Skeletal muscle tissue (tissue), 4 donors: ENCODE measurements around the gene GUCY2D. TPM values are rescaled to one million over a fixed set of nuclear protein-coding genes. Genes with fewer than 3 reads are reported as not detected.

ENCODE experiments used
- H3K27ac ChIP-seq: one replicate; pipeline ENCODE4 v1.7.0; 2013; ENCODE audit warnings: mild to moderate bottlenecking, low read depth, low read length, inconsistent platforms
- H3K27me3 ChIP-seq, 3 donors: one replicate each; pipeline ENCODE4 v1.7.0; 2013; ENCODE audit warnings: low read length in 3 of 3; ENCODE audit not compliant: control insufficient read depth in 3 of 3, insufficient read depth in 3 of 3
- H3K36me3 ChIP-seq, 3 donors: one replicate each; pipeline ENCODE4 v1.7.0; 2013; ENCODE audit warnings: low read length in 3 of 3; ENCODE audit not compliant: control insufficient read depth in 3 of 3, insufficient read depth in 3 of 3
- H3K4me1 ChIP-seq, 3 donors: one replicate each; pipeline ENCODE4 v1.7.0; 2013; ENCODE audit warnings: low read length in 3 of 3, mild to moderate bottlenecking in 3 of 3; ENCODE audit not compliant: control insufficient read depth in 3 of 3, insufficient read depth in 3 of 3
- H3K4me3 ChIP-seq, 3 donors: one replicate each; pipeline ENCODE4 v1.7.0; 2013; ENCODE audit warnings: low read length in 3 of 3
- H3K9ac ChIP-seq, 3 donors: one replicate each; pipeline ENCODE4 v1.7.0; 2013; ENCODE audit warnings: low read length in 3 of 3, mild to moderate bottlenecking in 3 of 3, moderate library complexity in 2 of 3, low read depth in 1 of 3
- H3K9me3 ChIP-seq, 3 donors: one replicate each; pipeline ENCODE4 v1.7.0; 2013; ENCODE audit warnings: low read length in 3 of 3; ENCODE audit not compliant: control insufficient read depth in 3 of 3
- total RNA-seq: library from RNA; depleted of rRNA; stranded (reverse); fragments of >200 nt; gene quantifications from one replicate; pipeline ENCODE4 v1.2.3, GENCODE V29; 2014
- donor health status: Osteomylitis.

The GUCY2D gene
- total RNA-seq, 1 donor from 2014 or later, result not detected

DNA sequence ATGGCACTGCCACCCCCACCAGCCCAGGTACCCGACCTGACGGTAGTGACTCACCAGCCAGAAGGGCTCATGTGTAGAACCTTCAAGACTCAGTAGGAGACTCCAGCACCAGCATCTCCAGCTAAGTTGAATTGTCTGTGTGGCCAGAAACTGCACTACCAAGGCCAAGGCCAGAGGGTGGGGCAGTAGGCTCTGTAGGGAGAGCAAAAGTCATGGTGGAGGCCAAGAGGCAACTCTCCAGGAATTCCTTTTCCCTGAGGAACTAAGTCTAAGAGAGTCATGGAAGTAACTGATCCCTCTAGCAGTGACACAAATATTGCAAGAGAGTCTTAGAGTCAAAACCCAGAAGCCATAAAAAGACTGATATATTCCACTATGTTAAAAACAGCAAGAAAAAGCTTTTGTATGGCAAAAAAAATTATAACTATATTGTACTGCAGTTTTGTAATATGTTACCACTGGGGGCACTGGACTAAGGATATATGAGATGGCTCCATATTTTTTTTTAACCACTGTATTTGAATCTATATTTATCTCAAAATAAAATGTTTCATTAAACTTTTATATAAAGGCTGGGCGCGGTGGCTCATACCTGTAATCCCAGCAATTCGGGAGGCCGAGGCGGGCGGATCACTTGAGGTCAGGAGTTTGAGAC lies 30.2 kb upstream of the GUCY2D start:
- Histone ChIP-seq H3K9me3 (peaks cover 4 to 7% (median 5%) of the 10 kb centered on the region in 3 donors), H3K27me3 (no peaks in the 10 kb centered on the region), H3K9ac (no peak overlapping the region), H3K4me3 (no peak overlapping the region), H3K4me1 (peaks cover 6 to 7% (median 6%) of the 10 kb centered on the region in 3 donors), H3K36me3 (peaks cover 0 to 2% (median 0%) of the 10 kb centered on the region in 3 donors), H3K27ac (no peak overlapping the region)

DNA sequence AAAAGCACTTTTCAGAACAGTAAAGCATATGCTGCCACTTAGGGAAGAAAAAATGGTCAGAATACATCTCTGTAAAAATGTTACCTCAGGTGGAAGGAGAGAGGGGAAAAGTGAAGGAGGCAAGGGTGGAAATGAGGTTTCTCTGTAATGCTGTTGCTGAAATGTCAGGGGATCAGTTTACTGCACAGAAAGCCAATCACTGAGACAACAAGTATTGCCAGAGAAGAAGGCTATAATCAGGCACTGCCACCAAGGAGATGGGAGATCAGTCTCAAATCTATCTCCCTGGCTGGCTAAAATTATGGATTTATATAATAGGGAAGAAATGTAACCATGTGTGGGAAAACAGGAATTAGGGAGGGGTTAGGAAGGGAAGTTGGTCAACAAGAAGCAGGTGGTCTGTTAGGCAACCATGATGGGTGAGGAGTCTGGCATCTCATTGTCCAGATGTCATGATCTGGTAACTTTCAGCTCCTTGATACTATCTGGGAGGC lies 27.7 kb upstream of the GUCY2D start:
- H3K9me3 ChIP-seq, result peaks cover 4 to 7% (median 5%) of the 10 kb centered on the region in 3 donors
- peaks cover 6 to 7% (median 6%) of the 10 kb centered on the region in 3 donors for H3K4me1 ChIP-seq
- no peak overlapping the region for H3K4me3 ChIP-seq
- H3K9ac ChIP-seq, result no peak overlapping the region
- peaks cover 0 to 2% (median 0%) of the 10 kb centered on the region in 3 donors for H3K36me3 ChIP-seq
- H3K27me3 ChIP-seq, result no peaks in the 10 kb centered on the region
- no peak overlapping the region for H3K27ac ChIP-seq

DNA sequence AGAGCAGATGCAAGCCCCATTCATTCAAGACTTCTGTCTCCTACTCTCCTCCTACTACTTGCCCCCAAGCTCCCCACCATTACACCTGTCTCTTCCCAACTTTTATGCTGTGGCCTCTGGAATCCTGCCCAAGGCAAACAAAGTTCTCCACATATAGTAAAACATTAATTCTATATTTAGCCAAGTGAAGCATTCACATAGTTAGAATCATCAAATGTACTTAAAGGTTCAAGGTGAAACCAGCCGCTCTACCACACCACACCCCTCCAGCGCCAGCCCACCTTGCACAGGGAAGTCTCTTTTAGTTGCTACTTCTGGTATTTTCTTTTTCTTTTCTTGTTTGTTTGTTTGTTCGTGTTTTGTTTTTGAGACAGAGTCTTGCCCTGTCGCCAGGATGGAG lies 25.4 kb upstream of the GUCY2D start:
- H3K4me3 ChIP-seq, result no peak overlapping the region

DNA sequence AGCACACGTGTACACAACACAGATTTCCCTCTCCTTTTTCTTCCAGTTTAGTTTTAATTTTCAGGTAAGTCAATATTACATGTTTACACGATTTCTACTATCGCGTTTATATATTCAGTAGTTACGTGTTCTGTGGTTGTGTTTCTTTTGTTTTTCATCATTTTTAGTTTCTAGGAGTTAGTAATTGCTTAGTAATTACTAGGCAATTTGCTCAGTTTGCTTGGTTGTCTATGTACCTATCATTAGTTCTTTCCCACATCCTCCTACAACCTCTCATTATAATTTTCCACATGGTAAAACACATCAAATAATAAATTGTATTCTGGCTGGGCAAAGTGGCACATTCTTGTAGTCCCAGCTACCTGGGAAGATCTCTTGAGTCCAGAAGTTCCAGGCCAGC lies 24.6 kb upstream of the GUCY2D start:
- no peaks in the 10 kb centered on the region for H3K4me1 ChIP-seq
- H3K9me3 ChIP-seq, result peaks cover 4 to 7% (median 5%) of the 10 kb centered on the region in 3 donors
- H3K27me3 ChIP-seq, result no peaks in the 10 kb centered on the region
- H3K27ac ChIP-seq, result no peak overlapping the region
- no peak overlapping the region for H3K9ac ChIP-seq
- no peak overlapping the region for H3K4me3 ChIP-seq
- H3K36me3 ChIP-seq, result peaks cover 0 to 2% (median 0%) of the 10 kb centered on the region in 3 donors

More for the DNA sequence above, 25.4 kb upstream of the GUCY2D start:
- Histone ChIP-seq H3K27me3 (no peaks in the 10 kb centered on the region), H3K27ac (no peak overlapping the region), H3K4me1 (peaks cover 2 to 3% (median 3%) of the 10 kb centered on the region in 3 donors), H3K36me3 (peaks cover 0 to 2% (median 0%) of the 10 kb centered on the region in 3 donors), H3K9me3 (peaks cover 4 to 7% (median 5%) of the 10 kb centered on the region in 3 donors), H3K9ac (no peak overlapping the region)

DNA sequence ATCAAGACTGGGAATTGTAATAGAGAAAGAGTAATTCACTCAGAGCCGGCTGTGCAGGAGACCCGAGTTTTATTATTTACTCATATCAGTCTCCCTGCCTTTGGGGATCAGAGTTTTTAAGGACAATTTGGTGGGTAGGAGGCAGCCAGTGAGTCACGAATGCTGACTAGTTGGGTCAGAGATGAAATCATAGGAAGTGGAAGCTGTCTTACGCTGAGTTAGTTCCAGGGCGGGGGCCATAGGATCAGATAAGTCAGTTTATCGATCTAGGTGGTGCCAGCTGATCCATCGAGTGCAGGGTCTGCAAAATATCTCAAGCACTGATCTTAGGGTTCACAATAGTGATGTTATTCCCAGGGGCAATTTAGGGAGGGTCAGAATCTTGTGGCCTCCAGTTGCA lies 20.2 kb upstream of the GUCY2D start:
- no peaks in the 10 kb centered on the region for H3K9me3 ChIP-seq
- no peaks in the 10 kb centered on the region for H3K4me1 ChIP-seq
- no peak overlapping the region for H3K9ac ChIP-seq
- peaks cover 0 to 4% (median 0%) of the 10 kb centered on the region in 3 donors for H3K27me3 ChIP-seq
- no peak overlapping the region for H3K4me3 ChIP-seq
- H3K27ac ChIP-seq, result no peak overlapping the region
- H3K36me3 ChIP-seq, result no peaks in the 10 kb centered on the region

DNA sequence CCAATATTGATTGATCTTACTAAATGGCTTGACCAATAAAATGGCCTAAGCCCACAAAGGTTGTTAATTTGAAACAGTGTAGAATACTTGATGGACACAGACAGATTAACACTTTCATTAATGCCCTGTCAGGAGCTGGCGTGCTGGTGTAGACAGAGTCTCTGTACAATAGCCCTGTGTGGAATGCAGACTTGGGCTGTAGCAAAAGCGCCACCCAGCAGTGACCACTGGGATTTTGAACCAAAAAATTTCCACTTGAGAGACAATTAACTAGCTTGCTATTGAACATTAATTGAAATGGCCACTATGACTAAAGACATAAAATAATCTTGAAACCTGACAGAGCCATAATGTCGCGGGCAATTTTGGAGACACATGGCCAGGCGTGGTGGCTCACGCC lies 19.7 kb upstream of the GUCY2D start:
- H3K27me3 ChIP-seq, result peaks cover 0 to 6% (median 0%) of the 10 kb centered on the region in 3 donors
- H3K27ac ChIP-seq, result no peak overlapping the region
- H3K36me3 ChIP-seq, result no peaks in the 10 kb centered on the region
- no peak overlapping the region for H3K4me3 ChIP-seq
- H3K4me1 ChIP-seq, result no peaks in the 10 kb centered on the region
- no peaks in the 10 kb centered on the region for H3K9me3 ChIP-seq
- H3K9ac ChIP-seq, result no peak overlapping the region

DNA sequence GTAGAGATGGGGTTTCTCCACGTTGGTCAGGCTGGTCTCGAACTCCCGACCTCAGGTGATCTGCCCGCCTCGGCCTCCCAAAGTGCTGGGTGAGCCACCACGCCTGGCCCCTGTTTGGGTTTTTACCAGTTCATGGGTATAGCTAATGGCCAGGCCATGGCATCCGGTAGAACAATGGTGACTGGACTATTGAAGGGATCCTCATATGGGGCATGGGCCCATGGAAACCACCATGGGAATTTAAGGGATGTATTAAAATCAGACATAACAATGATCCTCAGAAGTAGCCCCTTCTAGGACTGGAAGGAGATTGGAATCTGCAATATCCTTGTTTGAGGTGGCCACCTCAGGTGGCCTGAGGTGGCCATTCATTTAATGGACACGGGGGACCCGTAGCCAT lies 17.5 kb upstream of the GUCY2D start:
- peaks cover 4 to 5% (median 4%) of the 10 kb centered on the region in 3 donors for H3K4me1 ChIP-seq
- H3K4me3 ChIP-seq, result no peak overlapping the region
- no peaks in the 10 kb centered on the region for H3K9me3 ChIP-seq
- peaks cover 0 to 6% (median 0%) of the 10 kb centered on the region in 3 donors for H3K27me3 ChIP-seq
- H3K36me3 ChIP-seq, result no peaks in the 10 kb centered on the region
- no peak overlapping the region for H3K9ac ChIP-seq
- no peak overlapping the region for H3K27ac ChIP-seq

DNA sequence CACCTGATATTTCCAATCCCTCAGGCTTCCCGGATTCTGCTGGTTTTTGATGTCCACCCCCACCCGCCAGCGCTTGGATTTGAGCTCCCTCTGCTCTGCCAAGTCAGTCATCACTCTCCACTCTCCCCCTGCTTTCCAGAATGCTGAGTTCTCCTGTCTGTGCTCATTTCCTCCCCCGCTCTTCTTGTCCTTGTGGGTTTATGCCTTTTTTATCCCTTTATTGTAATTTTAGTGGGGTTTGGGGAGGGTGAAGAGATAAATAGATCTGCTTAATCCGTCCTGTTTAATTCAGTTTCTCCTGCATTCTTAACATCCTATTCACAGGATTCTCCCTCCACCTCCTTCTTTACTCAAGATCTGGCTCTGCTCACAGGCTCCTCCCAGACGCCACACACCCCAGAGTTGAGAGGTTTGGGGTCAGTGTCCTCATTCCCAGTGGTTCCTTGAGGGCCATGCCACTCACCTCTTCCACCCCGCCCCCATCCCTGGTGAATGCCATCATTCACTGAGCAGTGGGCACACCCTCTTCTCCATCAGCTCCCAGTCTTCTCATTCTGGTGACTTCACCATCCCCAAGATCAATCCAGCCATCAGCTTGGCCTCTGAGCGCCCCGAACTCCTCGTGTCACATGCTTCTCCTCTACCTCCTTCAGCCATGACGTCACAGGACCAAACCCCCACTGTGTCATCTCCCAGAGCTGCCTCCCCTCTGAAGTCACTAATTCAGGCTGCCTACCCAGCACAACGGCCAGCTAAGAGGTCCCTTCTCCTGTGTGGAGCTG lies 15.1 kb upstream of the GUCY2D start:
- no peak overlapping the region for H3K4me3 ChIP-seq
- H3K9ac ChIP-seq, result no peak overlapping the region
- no peaks in the 10 kb centered on the region for H3K36me3 ChIP-seq
- H3K27ac ChIP-seq, result no peak overlapping the region
- H3K4me1 ChIP-seq, result peaks cover 6 to 9% (median 7%) of the 10 kb centered on the region in 3 donors
- peaks cover 0 to 6% (median 0%) of the 10 kb centered on the region in 3 donors for H3K27me3 ChIP-seq
- H3K9me3 ChIP-seq, result no peaks in the 10 kb centered on the region

DNA sequence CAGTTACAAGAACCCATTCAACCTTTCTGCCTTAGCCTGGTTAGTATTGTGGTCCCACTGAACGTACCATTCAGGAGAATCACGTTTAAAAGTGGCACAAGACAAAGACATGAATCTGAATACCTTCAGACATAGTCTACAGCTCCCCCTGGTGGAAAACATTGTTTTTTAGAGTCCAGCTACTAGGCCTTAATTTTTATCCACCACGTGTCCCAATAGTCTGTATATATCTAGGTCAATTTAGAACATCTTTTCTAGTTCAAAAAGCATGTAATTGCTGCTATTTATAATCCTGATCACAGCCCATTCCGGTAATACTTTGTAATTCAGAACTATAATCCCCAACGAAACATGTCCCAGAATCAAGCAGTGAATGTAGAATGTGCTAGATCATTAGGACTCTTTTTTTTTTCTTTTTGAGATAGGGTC lies 13.7 kb upstream of the GUCY2D start:
- no peak overlapping the region for H3K27ac ChIP-seq

More for the DNA sequence above, 13.7 kb upstream of the GUCY2D start:
- no peaks in the 10 kb centered on the region for H3K9me3 ChIP-seq
- peaks cover 0 to 2% (median 0%) of the 10 kb centered on the region in 3 donors for H3K27me3 ChIP-seq
- H3K4me3 ChIP-seq, result no peak overlapping the region
- H3K4me1 ChIP-seq, result peaks cover 6 to 9% (median 7%) of the 10 kb centered on the region in 3 donors
- H3K36me3 ChIP-seq, result no peaks in the 10 kb centered on the region
- H3K9ac ChIP-seq, result no peak overlapping the region
